SH-SY5Y (cell line): Measurements from ENCODE around the gene OR5AU1.

ENCODE experiments used
- GATA2 ChIP-seq: IDR thresholded peaks from 2 replicates; pipeline ENCODE4 v1.6.1; 2011; ENCODE audit warnings: mild to moderate bottlenecking, low read depth, low read length
- GATA3 ChIP-seq: IDR thresholded peaks from 2 replicates; pipeline ENCODE4 v1.6.1; 2011; ENCODE audit warnings: low read depth, mild to moderate bottlenecking, low read length, moderate library complexity

OR5AU1 gene

GRCh38 chr14:21192447-21192822 lies 36.6 kb upstream of the OR5AU1 start:
- no peak for TF ChIP-seq GATA2
- no peak for TF ChIP-seq GATA3

- no peak for TF ChIP-seq GATA3
- no peak for TF ChIP-seq GATA2
Observed at GRCh38 chr14:21191809-21192446, 36.1 kb upstream of the OR5AU1 start.

GRCh38 chr14:21191261-21191808 lies 35.5 kb upstream of the OR5AU1 start:
- TF ChIP-seq GATA3, result no peak

GRCh38 chr14:21185491-21185890 lies 29.6 kb upstream of the OR5AU1 start:
- TF ChIP-seq GATA2 (no peak), GATA3 (no peak)

GRCh38 chr14:21184254-21184653 lies 28.4 kb upstream of the OR5AU1 start:
- TF ChIP-seq GATA3, result no peak
- TF ChIP-seq GATA2, result no peak

DNA sequence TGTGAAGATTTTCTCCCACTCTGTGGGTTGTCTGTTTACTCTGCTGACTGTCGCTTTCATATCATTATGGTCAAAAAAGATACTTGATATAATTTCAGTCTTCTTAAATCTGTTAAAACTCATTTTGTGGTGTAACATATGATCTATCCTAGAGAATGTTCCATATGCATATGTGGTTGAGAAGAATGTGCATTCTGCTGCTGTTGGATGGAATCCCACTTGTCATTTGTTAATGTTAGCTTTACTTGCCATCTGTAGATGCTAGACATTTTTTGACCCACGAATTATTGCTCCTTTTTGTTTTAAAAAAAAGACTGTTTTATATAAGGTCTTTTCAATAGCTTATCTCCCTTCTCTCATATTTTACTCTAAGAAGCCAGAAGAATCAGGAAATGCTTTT lies 26.3 kb upstream of the OR5AU1 start:
- no peak for TF ChIP-seq GATA3
- no peak for TF ChIP-seq GATA2

DNA sequence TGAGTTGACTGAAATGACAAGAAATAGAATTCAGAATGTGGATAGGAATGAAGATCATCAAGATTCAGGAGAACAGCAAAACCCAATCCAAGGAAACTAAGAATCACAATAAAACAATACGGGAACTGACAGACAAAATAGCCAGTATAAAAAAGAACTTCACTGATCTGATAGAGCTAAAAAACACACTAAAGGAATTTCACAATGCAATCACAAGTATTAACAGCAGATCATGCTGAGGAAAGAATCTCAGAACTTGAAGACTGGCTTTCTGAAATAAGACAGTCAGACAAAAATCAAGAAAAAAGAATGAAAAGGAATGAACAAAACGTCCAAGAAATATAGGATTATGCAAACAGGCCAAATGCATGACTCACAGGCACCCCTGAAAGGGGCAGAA lies 15.3 kb upstream of the OR5AU1 start:
- TF ChIP-seq GATA3, result no peak
- TF ChIP-seq GATA2, result no peak

- no peak for TF ChIP-seq GATA2
- no peak for TF ChIP-seq GATA3
Observed at GRCh38 chr14:21169573-21169972, 13.7 kb upstream of the OR5AU1 start.

GRCh38 chr14:21168055-21168454 lies 12.2 kb upstream of the OR5AU1 start:
- no peak for TF ChIP-seq GATA2
- no peak for TF ChIP-seq GATA3

GRCh38 chr14:21163871-21164291 lies 8.0 kb upstream of the OR5AU1 start:
- TF ChIP-seq GATA2, result no peak
- no peak for TF ChIP-seq GATA3

GRCh38 chr14:21162081-21162480 lies 6.2 kb upstream of the OR5AU1 start:
- TF ChIP-seq GATA2, result no peak
- TF ChIP-seq GATA3, result no peak

GRCh38 chr14:21160061-21160610 lies 4.3 kb upstream of the OR5AU1 start:
- no peak for TF ChIP-seq GATA3
- TF ChIP-seq GATA2, result no peak

GRCh38 chr14:21149641-21150367 lies 6.1 kb downstream of the OR5AU1 start:
- no peak for TF ChIP-seq GATA2
- no peak for TF ChIP-seq GATA3

GRCh38 chr14:21145437-21145836 lies 10.4 kb downstream of the OR5AU1 start:
- TF ChIP-seq GATA3, result no peak

DNA sequence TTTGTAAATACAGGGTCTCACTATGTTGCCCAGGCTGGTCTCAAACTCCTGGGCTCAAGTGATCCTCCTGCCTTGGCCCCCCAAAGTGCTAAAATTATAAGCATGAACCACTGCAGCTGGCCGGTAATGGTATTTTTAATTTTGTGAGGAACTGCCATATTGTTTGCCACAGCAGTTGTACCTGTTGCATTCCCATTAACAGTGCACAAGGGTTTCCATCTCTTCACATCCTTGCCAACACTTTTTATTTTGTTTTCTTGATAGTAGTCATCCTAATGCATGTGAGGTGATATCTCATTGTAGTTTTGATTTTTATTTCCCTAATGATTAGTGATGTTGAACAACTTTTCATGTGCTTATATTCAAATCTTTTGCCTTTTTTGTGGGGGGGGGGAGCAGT lies 13.5 kb downstream of the OR5AU1 start:
- TF ChIP-seq GATA2, result no peak
- no peak for TF ChIP-seq GATA3
